Erythroblast (primary cell): ENCODE measurements around the gene S100A3.
"Not testable (repeated sequence)": the region's sequence is repeated elsewhere in the genome, so short reads cannot be mapped to it uniquely, and the experiment has no call there.

Experiments
- DNase-seq, 2 experiments: peaks; one replicate each; lab custom pipeline; 2025; lab: John Stamatoyannopoulos, UW
- GATA1 ChIP-seq: IDR thresholded peaks from 2 replicates; pipeline ENCODE4 v1.6.1; 2011; ENCODE audit warnings: low read depth, mild to moderate bottlenecking, control low read depth, low read length, moderate library complexity
- POLR2A ChIP-seq: IDR thresholded peaks from 2 replicates; pipeline ENCODE4 v1.6.1; 2011; ENCODE audit warnings: mild to moderate bottlenecking, low read length

Gene S100A3

DNA sequence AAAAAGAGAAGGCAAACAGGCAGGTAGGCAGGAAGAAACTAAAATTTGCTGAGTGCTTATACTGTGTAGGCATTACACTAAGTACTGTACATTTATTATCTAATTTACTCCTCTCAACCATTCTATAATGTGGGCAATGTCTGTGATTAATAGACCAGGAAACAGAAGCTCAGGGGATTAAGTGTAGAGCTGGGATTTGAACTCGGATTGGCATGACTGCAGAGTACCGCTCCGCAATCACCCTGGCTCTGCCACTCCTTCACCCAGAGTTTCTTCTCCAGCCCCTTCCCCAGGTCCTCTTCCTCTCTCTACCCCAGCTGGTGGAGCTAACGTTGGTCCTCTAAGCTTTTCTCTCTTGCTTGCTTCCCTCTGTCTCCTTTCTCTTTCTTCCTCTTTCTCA, 28.1 kb upstream of the S100A3 start:
- no peak for DNase-seq
- TF ChIP-seq POLR2A (no peak), GATA1 (no peak)

DNA sequence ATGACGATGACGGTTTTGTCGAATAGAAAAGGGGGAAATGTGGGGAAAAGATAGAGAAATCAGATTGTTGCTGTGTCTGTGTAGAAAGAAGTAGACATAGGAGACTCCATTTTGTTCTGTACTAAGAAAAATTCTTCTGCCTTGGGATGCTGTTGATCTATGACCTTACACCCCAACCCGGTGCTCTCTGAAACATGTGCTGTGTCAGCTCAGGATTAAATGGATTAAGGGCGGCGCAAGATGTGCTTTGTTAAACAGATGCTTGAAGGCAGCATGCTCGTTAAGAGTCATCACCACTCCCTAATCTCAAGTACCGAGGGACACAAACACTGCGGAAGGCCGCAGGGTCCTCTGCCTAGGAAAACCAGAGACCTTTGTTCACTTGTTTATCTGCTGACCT, 26.4 kb upstream of the S100A3 start:
- DNase-seq, result not testable (repeated sequence)

DNA sequence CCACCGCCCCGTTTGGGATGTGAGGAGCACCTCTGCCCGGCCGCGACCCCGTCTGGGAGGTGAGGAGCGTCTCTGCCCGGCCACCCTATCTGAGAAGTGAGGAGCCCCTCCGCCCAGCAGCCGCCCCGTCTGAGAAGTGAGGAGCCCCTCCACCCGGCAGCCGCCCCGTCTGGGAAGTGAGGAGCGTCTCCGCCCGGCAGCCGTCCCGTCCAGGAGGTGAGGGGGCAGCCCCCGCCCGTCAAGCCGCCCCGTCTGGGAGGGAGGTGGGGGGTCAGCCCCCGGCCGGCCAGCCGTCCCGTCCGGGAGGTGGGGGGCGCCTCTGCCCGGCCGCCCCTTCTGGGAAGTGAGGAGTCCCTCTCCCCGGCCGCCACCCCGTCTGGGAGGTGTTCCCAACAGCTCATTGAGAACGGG, 26.0 kb upstream of the S100A3 start:
- not testable (repeated sequence) for DNase-seq

DNA sequence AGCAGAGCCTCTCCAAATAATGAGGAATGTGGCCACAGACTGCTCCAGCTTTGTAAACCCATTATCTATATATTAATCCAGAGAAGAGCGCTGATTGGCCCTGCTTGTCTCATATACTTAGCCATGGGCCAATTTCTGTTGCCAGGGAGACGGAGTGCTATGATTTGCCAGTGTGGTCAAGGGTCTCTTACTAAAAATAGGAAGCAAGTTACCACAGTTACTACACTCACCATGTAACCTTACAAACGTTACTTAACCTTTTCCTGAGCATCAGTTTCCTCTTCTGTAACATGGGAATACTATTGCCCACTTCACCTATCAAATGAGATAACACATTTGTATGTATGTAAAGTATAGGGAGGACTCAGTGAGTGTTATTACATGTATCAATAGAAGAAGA, 24.3 kb upstream of the S100A3 start:
- no peak for TF ChIP-seq POLR2A
- TF ChIP-seq GATA1, result no peak
- DNase-seq, result no peak

DNA sequence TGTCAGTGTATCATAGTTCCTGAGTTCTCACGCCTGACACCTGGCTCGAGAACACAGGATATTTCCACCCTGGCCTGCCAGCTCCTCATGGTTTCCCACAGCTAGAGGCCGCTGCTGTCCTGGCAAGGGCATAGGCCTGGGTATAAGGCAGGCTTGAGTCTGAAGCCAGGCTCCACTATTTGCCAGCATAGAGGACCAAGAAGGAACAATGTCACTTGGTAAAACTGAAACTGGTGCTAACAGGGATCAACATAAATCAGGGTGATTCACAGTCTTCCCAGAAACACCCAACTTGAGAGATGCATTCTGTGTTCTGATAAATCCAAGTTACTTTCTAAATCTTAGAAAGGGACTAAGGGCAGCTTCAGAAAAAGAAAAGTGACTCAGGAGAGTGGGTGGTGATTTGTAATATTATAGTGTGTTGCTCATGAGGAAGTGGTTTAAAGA, 23.5 kb upstream of the S100A3 start:
- DNase-seq, result peak; percentile 40 to 56
- TF ChIP-seq POLR2A (no peak), GATA1 (no peak)

DNA sequence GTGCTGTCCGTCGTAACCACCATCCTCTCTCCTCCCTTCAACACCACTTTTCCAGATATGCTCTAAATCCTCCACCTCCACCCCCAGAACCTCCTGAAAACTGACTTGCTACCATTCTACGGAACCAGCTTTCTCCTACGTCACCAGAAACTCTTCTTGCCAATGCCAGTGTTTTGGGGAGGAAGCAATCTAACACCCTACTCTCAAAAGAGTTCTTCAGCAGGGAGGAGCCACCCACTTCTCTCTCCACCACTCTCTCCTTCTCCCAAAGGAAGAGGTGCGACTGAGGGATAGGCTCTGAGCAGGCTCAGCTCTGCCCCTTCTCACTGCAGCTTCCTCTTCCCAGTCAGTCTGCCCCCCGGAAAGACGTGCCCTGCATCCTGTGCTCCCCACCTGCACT, 22.6 kb upstream of the S100A3 start:
- no peak for TF ChIP-seq POLR2A
- no peak for TF ChIP-seq GATA1
- no peak for DNase-seq

- no peak for TF ChIP-seq GATA1
- TF ChIP-seq POLR2A, result no peak
- no peak for DNase-seq
Observed at GRCh38 chr1:153570874-153571273, 21.8 kb upstream of the S100A3 start.

DNA sequence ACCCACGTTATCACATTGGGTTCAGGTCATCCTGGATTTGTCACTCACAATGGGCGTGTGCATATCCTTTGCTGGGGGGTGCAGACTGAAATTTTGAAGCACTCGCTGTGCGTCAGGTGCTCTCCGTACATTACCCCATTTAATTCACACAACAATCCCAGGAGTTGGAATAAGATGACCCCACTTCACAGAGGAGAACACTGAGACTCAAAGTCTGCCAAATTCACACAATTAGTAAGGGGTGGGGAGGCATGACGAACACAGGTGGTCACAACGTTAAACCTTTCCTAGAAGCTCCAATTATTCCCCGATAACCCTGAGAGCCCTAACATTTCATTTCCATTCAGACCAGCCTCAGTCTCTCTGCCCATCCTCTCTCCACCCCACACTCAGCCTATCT, 20.4 kb upstream of the S100A3 start:
- TF ChIP-seq GATA1, result no peak
- TF ChIP-seq POLR2A, result no peak
- no peak for DNase-seq

DNA sequence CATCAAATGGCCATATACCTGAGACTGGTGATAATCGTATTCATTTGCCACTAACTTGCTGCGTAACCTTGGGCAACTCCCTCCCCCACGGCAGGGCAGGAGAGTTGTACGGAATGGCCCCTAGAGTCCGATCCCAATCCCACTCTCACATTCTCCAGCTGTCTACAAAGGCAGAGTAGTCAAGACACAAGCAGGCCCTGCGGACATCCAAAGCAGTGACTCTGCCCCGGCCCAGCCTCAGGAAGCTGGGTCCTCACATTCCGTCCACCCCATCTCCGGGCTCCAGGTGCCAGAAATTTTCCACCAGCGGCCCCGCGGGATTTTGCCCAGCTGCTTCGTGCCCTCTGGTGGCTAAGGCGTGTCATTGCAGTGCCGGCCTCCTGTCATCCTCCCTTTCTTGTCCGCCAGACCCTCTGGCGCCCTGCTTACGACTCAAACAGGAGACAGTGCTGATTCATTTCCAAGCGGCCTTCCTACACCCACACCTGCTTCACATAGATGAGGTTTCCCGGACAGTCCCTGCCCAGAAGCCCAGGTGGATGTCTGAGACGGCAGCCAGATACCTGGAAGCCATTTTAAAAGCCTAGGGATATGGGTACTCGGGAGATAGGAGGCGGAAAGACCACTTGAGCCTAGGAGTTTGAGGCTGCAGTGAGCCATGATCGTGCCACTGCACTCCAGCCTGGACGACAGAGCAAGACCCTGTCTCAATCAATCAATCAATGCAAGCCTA, 19.5 kb upstream of the S100A3 start:
- DNase-seq, result peak; percentile 85 to 92
- TF ChIP-seq POLR2A (no peak), GATA1 (no peak)

DNA sequence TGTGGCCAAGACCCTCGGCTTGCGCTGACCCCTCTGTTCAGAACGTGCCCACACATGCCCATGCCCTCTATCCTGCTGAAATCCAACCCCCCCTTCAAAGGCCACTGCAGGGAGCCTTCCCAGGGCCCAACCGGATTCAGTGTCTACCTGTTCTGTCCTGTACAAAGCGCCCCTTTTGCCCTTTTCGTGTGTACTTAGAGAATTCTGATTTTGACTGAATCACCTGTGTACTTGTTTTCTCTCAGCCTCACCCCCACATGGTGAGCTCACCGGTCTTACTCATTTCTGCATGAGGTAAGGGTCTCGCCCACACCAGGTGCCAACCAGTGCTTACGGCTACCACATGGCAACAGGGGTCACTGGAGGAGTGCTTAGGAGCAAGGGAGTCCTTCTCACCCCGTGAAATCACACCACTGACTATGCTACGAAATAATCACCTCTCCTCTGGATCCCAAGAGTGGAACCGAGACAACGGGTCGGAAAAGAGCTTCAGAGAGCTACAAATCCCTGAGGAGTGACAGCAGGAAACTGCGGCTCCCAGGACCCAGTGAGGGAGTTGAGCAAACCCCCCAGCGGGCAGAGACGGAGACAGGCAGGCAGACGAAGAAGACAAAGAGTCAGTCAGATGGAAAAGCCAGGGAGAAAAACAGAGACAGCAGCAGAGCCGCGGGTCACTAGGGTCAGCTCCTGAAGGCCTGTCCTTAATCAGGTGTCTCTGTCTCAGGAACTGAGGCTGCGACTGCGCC, 18.7 kb upstream of the S100A3 start:
- peak in 1 of 2 experiments; percentile 44 for DNase-seq
- TF ChIP-seq GATA1 (no peak), POLR2A (no peak)

- peak; percentile 95 to 96 for DNase-seq
- TF ChIP-seq POLR2A, result peak; percentile 70
- no peak for TF ChIP-seq GATA1
Observed at GRCh38 chr1:153566414-153567371, 17.6 kb upstream of the S100A3 start.

- peak; percentile 53 to 75 for DNase-seq
- no peak for TF ChIP-seq GATA1
- no peak for TF ChIP-seq POLR2A
Observed at GRCh38 chr1:153565529-153566374, 16.7 kb upstream of the S100A3 start, which contains the start of gene S100A2. Gene S100A2 (minus strand): TSS chr1:153565844. CDS start chr1:153563877, 1,967 bp downstream.

DNA sequence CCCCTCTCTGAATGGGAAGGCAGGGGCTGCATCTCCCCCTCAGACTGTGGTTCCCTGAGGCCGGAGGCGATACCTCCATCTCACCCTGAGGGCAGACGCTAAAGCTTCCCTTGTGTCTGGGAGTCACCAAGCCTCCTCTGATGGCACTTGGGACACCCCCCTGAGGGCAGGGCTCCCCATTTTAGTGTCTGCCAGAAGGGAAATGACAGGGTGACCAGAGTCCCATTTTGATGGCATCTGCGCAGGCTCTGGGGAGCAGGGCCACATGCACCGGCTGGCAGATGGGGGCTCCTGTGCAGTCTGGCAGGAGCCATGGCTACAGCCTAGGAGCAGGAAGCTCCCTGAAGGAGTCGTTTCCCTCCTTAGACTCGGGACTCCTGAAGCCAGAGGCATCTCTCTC, 14.9 kb upstream of the S100A3 start:
- TF ChIP-seq GATA1 (no peak), POLR2A (no peak)
- DNase-seq, result no peak
